GM12878 (cell line): Measurements from ENCODE around the gene AFAP1L2. TPM values are rescaled to one million over a fixed set of nuclear protein-coding genes. Genes with fewer than 3 reads are reported as not detected.

Experiments
- ATAC-seq: fragments of 200-7000 bp; cut with Tn5 transposase; 3 replicates; pipeline ENCODE4 v1.9.1; 2020; ENCODE audit warnings: mild to moderate bottlenecking, moderate library complexity
- BruUV-seq: library from RNA; stranded (reverse); fragments of 400-500 nt; replicated peaks from 2 replicates; lab custom pipeline; 2021; lab: Mats Ljungman, UMichigan
- CTCF ChIA-PET: fragments of 300-600 bp; sonication (Branson Sonifier 250); formaldehyde crosslinking; extraction: SDS; loops from one replicate; lab custom pipeline; 2021; ENCODE audit warnings: inconsistent platforms; lab: Yijun Ruan, JAX
- POLR2A ChIA-PET: fragments of 350-600 bp; formaldehyde crosslinking; extraction: SDS; loops from one replicate; lab custom pipeline; 2021; ENCODE audit warnings: inconsistent platforms; lab: Charles Lee
- RAD21 ChIA-PET: fragments of 300-600 bp; sonication (Branson Sonifier 250); formaldehyde crosslinking; loops from one replicate; lab custom pipeline; 2023; ENCODE audit warnings: antibody characterized with exemption; ENCODE audit not compliant: unreplicated experiment; lab: Charles Lee
- SMC1A ChIA-PET: fragments of 300-600 bp; sonication (Branson Sonifier 250); formaldehyde crosslinking; loops from one replicate; lab custom pipeline; 2023; ENCODE audit not compliant: unreplicated experiment, uncharacterized antibody; lab: Charles Lee
- DNase-seq: peaks from one replicate; pipeline ENCODE4 v3.0.0-alpha.2; 2011; ENCODE audit warnings: low read depth, low spot score
- FAIRE-seq: peaks from 3 replicates; lab custom pipeline; 2011; peaks lifted over from hg19 to GRCh38; lab: Jason Lieb, UNC
- H2AFZ ChIP-seq: 2 replicates; pipeline ENCODE4 v1.6.0; 2011; ENCODE audit warnings: low read depth, low read length, control low read depth; ENCODE audit not compliant: control insufficient read depth
- H3K27ac ChIP-seq: 2 replicates; pipeline ENCODE4 v1.5.1; 2011; ENCODE audit warnings: control low read depth; ENCODE audit not compliant: control insufficient read depth, insufficient read depth
- H3K27me3 ChIP-seq, 2 experiments: replicated peaks in 1 of 2; 2 replicates each; pipeline versions ENCODE4 v1.6.0 to v1.6.1; 2011; ENCODE audit warnings: low read length in 1 of 2; ENCODE audit not compliant: control insufficient read depth in 2 of 2, insufficient read depth in 2 of 2
- H3K36me3 ChIP-seq, 2 experiments: 2 replicates each; pipeline ENCODE4 v1.5.1; 2011; ENCODE audit warnings: low read length in 1 of 2; ENCODE audit not compliant: control insufficient read depth in 2 of 2, insufficient read depth in 2 of 2
- H3K4me1 ChIP-seq: 2 replicates; pipeline ENCODE4 v1.6.1; 2011; ENCODE audit warnings: mild to moderate bottlenecking, low read length, moderate library complexity, mixed read lengths; ENCODE audit not compliant: control insufficient read depth, insufficient read depth
- H3K4me2 ChIP-seq: 2 replicates; pipeline ENCODE4 v1.6.0; 2011; ENCODE audit warnings: control low read depth; ENCODE audit not compliant: control insufficient read depth, insufficient read depth
- H3K4me3 ChIP-seq: fragments of 200-600 bp; sonication (generic); 2 replicates; pipeline ENCODE4 v1.5.1; 2016
- H3K79me2 ChIP-seq: 2 replicates; pipeline ENCODE4 v1.6.0; 2011; ENCODE audit warnings: low read length; ENCODE audit not compliant: control insufficient read depth, insufficient read depth
- H3K9ac ChIP-seq: 2 replicates; pipeline ENCODE4 v1.8.0; 2011; ENCODE audit warnings: low read length, control low read depth, mixed read lengths; ENCODE audit not compliant: control insufficient read depth, insufficient read depth
- H3K9me3 ChIP-seq: replicated peaks from 3 replicates; pipeline ENCODE4 v1.5.1; 2011; ENCODE audit warnings: mild to moderate bottlenecking, low read length; ENCODE audit not compliant: control insufficient read depth, insufficient read depth
- H4K20me1 ChIP-seq: 2 replicates; pipeline ENCODE4 v1.6.0; 2011; ENCODE audit not compliant: control insufficient read depth, insufficient read depth
- ATF7 ChIP-seq: fragments of 450-650 bp; IDR thresholded peaks from 2 replicates; pipeline ENCODE4 v1.6.1; 2016; ENCODE audit warnings: low read depth, mild to moderate bottlenecking
- PAX5 ChIP-seq: IDR thresholded peaks from 2 replicates; pipeline ENCODE4 v1.6.1; 2011; ENCODE audit warnings: low read depth, low read length, borderline replicate concordance
- RUNX3 ChIP-seq: IDR thresholded peaks from 2 replicates; pipeline ENCODE4 v1.6.1; 2012; ENCODE audit warnings: low read length, inconsistent platforms
- SMC3 ChIP-seq: IDR thresholded peaks from 2 replicates; pipeline ENCODE4 v1.6.1; 2011; ENCODE audit warnings: low read length, improper control_type of control experiment, borderline replicate concordance
- SPI1 ChIP-seq: IDR thresholded peaks from 2 replicates; pipeline ENCODE4 v1.6.1; 2011; ENCODE audit warnings: low read depth, mild to moderate bottlenecking, low read length, moderate library complexity, borderline replicate concordance; ENCODE audit not compliant: insufficient read depth
- WGBS: methylation state at CpG from one replicate; pipeline ENCODE4 v1.1.6; 2016; ENCODE audit warnings: low lambda C conversion rate; ENCODE audit not compliant: insufficient replicate concordance, insufficient coverage; ENCODE audit errors: missing lambda C conversion rate; 5-methylcytosine and 5-hydroxymethylcytosine counted together
- in situ Hi-C: fragments of 300-500 bp; cut with MboI; formaldehyde crosslinking; loops from 9 replicates; pipeline ENCODE4 v1.14.3; 2018; ENCODE audit warnings: mixed read lengths
- intact Hi-C: fragments of 100-400 bp; cut with micrococcal nuclease; formaldehyde crosslinking; loops from one replicate; pipeline ENCODE4 v1.14.2; 2022; ENCODE audit not compliant: unreplicated experiment
- polyA plus RNA-seq, 11 experiments: library from polyadenylated mRNA; depleted of rRNA in 4 of 11; unstranded in 6 of 11; stranded (reverse) in 5 of 11; fragments of >200 nt; fragmentation: Nextera tagmentation in 4 of 11; fragmentation: Illumina TruSeq in 1 of 11; extraction: Ambion mirVana in 4 of 11; extraction: Trizol in 1 of 11; gene quantifications; 1 replicate in 1 of 11; 2 replicates in 10 of 11; pipeline versions ENCODE4 v1.2.1 to v1.2.3, GENCODE V29; 2011 to 2016; ENCODE audit warnings: inconsistent platforms in 2 of 11, missing spikeins in 2 of 11, low read depth in 1 of 11
- total RNA-seq, 4 experiments: library from RNA; depleted of rRNA in 3 of 4; stranded (reverse); fragments of >200 nt in 3 of 4; fragmentation: Illumina TruSeq in 1 of 4; extraction: Trizol in 1 of 4; gene quantifications; 2 replicates each; pipeline versions ENCODE4 v1.2.1 to v1.2.3, GENCODE V29; 2013 to 2021
- TF ChIP-seq, protein P1 (sequence below): fragments of 450-650 bp; IDR thresholded peaks from 2 replicates; pipeline ENCODE4 v1.6.1; 2016; ENCODE audit warnings: mild to moderate bottlenecking

Gene AFAP1L2
- total and polyA plus RNA-seq, 10 of the 15 experiments (the other 5 are each of a cell fraction or from before 2014, with no cell fraction given), result 0.03 to 4.0 (median 0.34) TPM

DNA sequence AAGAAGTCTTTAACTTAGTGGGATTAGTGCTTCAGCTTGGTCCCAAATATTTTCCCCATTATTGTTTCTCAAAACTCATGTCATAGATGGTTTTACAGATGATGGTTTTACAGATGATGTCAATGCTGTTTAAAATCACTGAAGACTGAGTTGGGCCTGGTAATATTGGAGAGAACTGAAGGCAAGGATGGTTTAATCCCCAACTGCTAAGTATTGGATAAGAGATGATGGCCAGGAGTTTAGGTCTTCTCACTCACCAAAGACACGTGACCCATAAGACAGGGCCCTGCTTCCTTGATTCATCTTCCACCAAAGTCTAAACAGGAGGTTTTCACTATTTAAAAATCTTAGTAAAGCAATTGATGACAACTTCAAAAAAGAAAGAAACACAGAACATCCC lies 108.9 kb downstream of the AFAP1L2 start (continued):
- no peak for TF ChIP-seq RUNX3

- H3K4me2 ChIP-seq, result no peak overlapping the region
- no peaks in the 10 kb centered on the region for H3K4me1 ChIP-seq
- no peak overlapping the region for H3K9ac ChIP-seq
- H3K9me3 ChIP-seq, result peaks cover 7% of the 10 kb centered on the region; the same call in 1 of the 3 replicates
- intact Hi-C loops, result no loop called here
- no peaks in the 10 kb centered on the region for H3K79me2 ChIP-seq
- no peaks in the 10 kb centered on the region for H3K27me3 ChIP-seq
- ChIA-PET SMC1A (interaction anchor here (1.0 kb wide), 1 partner anchor 176 kb away, joined by 3 read pairs; no protein-coding TSS in a partner anchor), RAD21 (no interaction called here)
- no peaks in the 10 kb centered on the region for H3K36me3 ChIP-seq
- DNase-seq, result no peak
- BruUV-seq, result no TSS peak
- ATAC-seq, result no peak
- no peak for TF ChIP-seq SPI1
- no peak for TF ChIP-seq PAX5
- no peak for TF ChIP-seq SMC3
- TF ChIP-seq, all 136 proteins: peak for 0
- Histone ChIP-seq H3K4me3 (no peak overlapping the region), H4K20me1 (no peaks in the 10 kb centered on the region), H2AFZ (no peak overlapping the region), H3K27ac (no peak overlapping the region)
- in situ Hi-C loops, result no loop called here
- no peak for FAIRE-seq
- ChIA-PET CTCF (interaction anchor here (1.6 kb wide), 1 partner anchor 9 kb away, joined by 7 read pairs; no protein-coding TSS in a partner anchor), POLR2A (no interaction called here)
These were observed 109.8 kb downstream of the AFAP1L2 start for GRCh38 chr10:114294549-114294948.

- Histone ChIP-seq H3K4me3 (no peak overlapping the region), H4K20me1 (no peaks in the 10 kb centered on the region), H3K9ac (no peak overlapping the region), H3K9me3 (peaks cover 7% of the 10 kb centered on the region; the same call in 1 of the 3 replicates), H2AFZ (no peak overlapping the region), H3K79me2 (no peaks in the 10 kb centered on the region), H3K36me3 (no peaks in the 10 kb centered on the region), H3K27ac (no peak overlapping the region), H3K4me2 (no peak overlapping the region), H3K27me3 (no peaks in the 10 kb centered on the region), H3K4me1 (no peaks in the 10 kb centered on the region)
- WGBS, result 46% methylated on average over 5 of the region's 5 CpGs
- ATAC-seq (no peak), DNase-seq (no peak), FAIRE-seq (no peak)
- CTCF ChIA-PET, result interaction anchor here (1.4 to 1.6 kb wide), 2 partner anchors 10 to 166 kb away, joined by 3 to 7 read pairs; no protein-coding TSS in a partner anchor
- in situ Hi-C loops (no loop called here), intact Hi-C loops (no loop called here)
- SMC1A ChIA-PET, result no interaction called here
- RAD21 ChIA-PET, result no interaction called here
- BruUV-seq, result no TSS peak
- POLR2A ChIA-PET, result no interaction called here
- TF ChIP-seq, protein P1, sequence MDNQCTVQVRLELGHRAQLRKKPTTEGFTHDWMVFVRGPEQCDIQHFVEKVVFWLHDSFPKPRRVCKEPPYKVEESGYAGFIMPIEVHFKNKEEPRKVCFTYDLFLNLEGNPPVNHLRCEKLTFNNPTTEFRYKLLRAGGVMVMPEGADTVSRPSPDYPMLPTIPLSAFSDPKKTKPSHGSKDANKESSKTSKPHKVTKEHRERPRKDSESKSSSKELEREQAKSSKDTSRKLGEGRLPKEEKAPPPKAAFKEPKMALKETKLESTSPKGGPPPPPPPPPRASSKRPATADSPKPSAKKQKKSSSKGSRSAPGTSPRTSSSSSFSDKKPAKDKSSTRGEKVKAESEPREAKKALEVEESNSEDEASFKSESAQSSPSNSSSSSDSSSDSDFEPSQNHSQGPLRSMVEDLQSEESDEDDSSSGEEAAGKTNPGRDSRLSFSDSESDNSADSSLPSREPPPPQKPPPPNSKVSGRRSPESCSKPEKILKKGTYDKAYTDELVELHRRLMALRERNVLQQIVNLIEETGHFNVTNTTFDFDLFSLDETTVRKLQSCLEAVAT, result no peak
- no peak for TF ChIP-seq ATF7
These were observed 111.2 kb downstream of the AFAP1L2 start for GRCh38 chr10:114293075-114293474.
